GM21737 (cell line): Measurements from ENCODE around the gene NFIB.

Experiments used
- ATAC-seq: cut with Tn5 transposase; IDR thresholded peaks from one replicate; pipeline ENCODE4 v1.9.1; 2021; ENCODE audit warnings: mild to moderate bottlenecking, moderate library complexity; ENCODE audit not compliant: unreplicated experiment

The NFIB gene

GRCh38 chr9:14127656-14128055, 186.3 kb downstream of the NFIB start:
- ATAC-seq = no peak

GRCh38 chr9:14119694-14120514, 194.0 kb downstream of the NFIB start:
- no peak for ATAC-seq

- ATAC-seq = no peak
Measured at GRCh38 chr9:14112226-14112625, 201.7 kb downstream of the NFIB start.

- ATAC-seq = no peak
Measured at GRCh38 chr9:14111696-14112095, 202.2 kb downstream of the NFIB start.

- ATAC-seq = no peak
Measured at GRCh38 chr9:14107977-14108376, 206.0 kb downstream of the NFIB start.

GRCh38 chr9:14107495-14107894, 206.4 kb downstream of the NFIB start:
- no peak for ATAC-seq

- ATAC-seq = no peak
Measured at GRCh38 chr9:14106699-14107098, 207.2 kb downstream of the NFIB start.

GRCh38 chr9:14104496-14104895, 209.4 kb downstream of the NFIB start:
- no peak for ATAC-seq

- ATAC-seq = no peak
Measured at GRCh38 chr9:14103115-14103514, 210.8 kb downstream of the NFIB start.

- no peak for ATAC-seq
Measured at GRCh38 chr9:14099737-14100136, 214.2 kb downstream of the NFIB start.

- no peak for ATAC-seq
Measured at GRCh38 chr9:14098486-14099180, 215.3 kb downstream of the NFIB start.

- no peak for ATAC-seq
Measured at GRCh38 chr9:14097666-14098415, 216.1 kb downstream of the NFIB start.

- ATAC-seq = no peak
Measured at GRCh38 chr9:14097215-14097614, 216.7 kb downstream of the NFIB start.

GRCh38 chr9:14096258-14096922, 217.6 kb downstream of the NFIB start:
- no peak for ATAC-seq

GRCh38 chr9:14095277-14095676, 218.7 kb downstream of the NFIB start:
- ATAC-seq = no peak

- no peak for ATAC-seq
Measured at GRCh38 chr9:14094491-14094890, 219.4 kb downstream of the NFIB start.

GRCh38 chr9:14092344-14092743, 221.6 kb downstream of the NFIB start:
- no peak for ATAC-seq

GRCh38 chr9:14089051-14089803, 224.7 kb downstream of the NFIB start:
- ATAC-seq = no peak

- no peak for ATAC-seq
Measured at GRCh38 chr9:14087576-14087975, 226.4 kb downstream of the NFIB start.

GRCh38 chr9:14086495-14086894, 227.4 kb downstream of the NFIB start:
- no peak for ATAC-seq
